HEK293 (cell line): ENCODE data around the gene HIRIP3.

ENCODE experiments used
- BCL11B ChIP-seq: fragments of 450-650 bp; formaldehyde crosslinking; IDR thresholded peaks from 2 replicates; pipeline ENCODE4 v1.5.1; 2016; ENCODE audit warnings: low read depth, missing biosample characterization, missing genetic modification characterization
- GFI1B ChIP-seq: fragments of 450-650 bp; formaldehyde crosslinking; IDR thresholded peaks from 2 replicates; pipeline ENCODE4 v1.5.1; 2016; ENCODE audit warnings: missing biosample characterization, missing genetic modification characterization
- GLIS2 ChIP-seq: fragments of 450-650 bp; formaldehyde crosslinking; IDR thresholded peaks from 2 replicates; pipeline ENCODE4 v1.5.1; 2016; ENCODE audit warnings: missing biosample characterization, missing genetic modification characterization
- PRDM1 ChIP-seq: fragments of 450-650 bp; formaldehyde crosslinking; IDR thresholded peaks from 2 replicates; pipeline ENCODE4; 2016; ENCODE audit warnings: missing biosample characterization, missing genetic modification characterization
- RBAK ChIP-seq: fragments of 450-650 bp; formaldehyde crosslinking; IDR thresholded peaks from 2 replicates; pipeline ENCODE4 v1.5.1; 2016; ENCODE audit warnings: missing biosample characterization, missing genetic modification characterization
- SETDB1 ChIP-seq: IDR thresholded peaks from one replicate; pipeline ENCODE4 v1.6.1; 2017; ENCODE audit warnings: mild to moderate bottlenecking, low read length, moderate library complexity, mixed read lengths; ENCODE audit not compliant: insufficient read length
- SP3 ChIP-seq: fragments of 450-650 bp; formaldehyde crosslinking; IDR thresholded peaks from 2 replicates; pipeline ENCODE4 v1.5.1; 2016; ENCODE audit warnings: missing biosample characterization, missing genetic modification characterization
- SP7 ChIP-seq: fragments of 450-650 bp; formaldehyde crosslinking; IDR thresholded peaks from 2 replicates; pipeline ENCODE4 v1.5.1; 2016; ENCODE audit warnings: missing biosample characterization, missing genetic modification characterization
- WT1 ChIP-seq: fragments of 450-650 bp; formaldehyde crosslinking; IDR thresholded peaks from 2 replicates; pipeline ENCODE4 v1.5.1; 2016; ENCODE audit warnings: missing biosample characterization, missing genetic modification characterization
- YY1 ChIP-seq: fragments of 450-650 bp; formaldehyde crosslinking; IDR thresholded peaks from 2 replicates; pipeline ENCODE4 v1.5.1; 2018; ENCODE audit warnings: missing biosample characterization, missing genetic modification characterization
- YY2 ChIP-seq: fragments of 450-650 bp; formaldehyde crosslinking; IDR thresholded peaks from 2 replicates; pipeline ENCODE4 v1.5.1; 2016; ENCODE audit warnings: missing biosample characterization, missing genetic modification characterization
- ZBTB17 ChIP-seq: fragments of 450-650 bp; formaldehyde crosslinking; IDR thresholded peaks from 2 replicates; pipeline ENCODE4 v1.5.1; 2016; ENCODE audit warnings: missing biosample characterization, missing genetic modification characterization
- ZFP69B ChIP-seq: fragments of 450-650 bp; formaldehyde crosslinking; IDR thresholded peaks from 2 replicates; pipeline ENCODE4 v1.5.1; 2016; ENCODE audit warnings: missing biosample characterization, missing genetic modification characterization
- ZIC2 ChIP-seq: fragments of 450-650 bp; formaldehyde crosslinking; IDR thresholded peaks from 2 replicates; pipeline ENCODE4 v1.5.1; 2016; ENCODE audit warnings: missing biosample characterization, missing genetic modification characterization
- ZNF155 ChIP-seq: fragments of 450-650 bp; formaldehyde crosslinking; IDR thresholded peaks from 2 replicates; pipeline ENCODE4 v1.5.1; 2016; ENCODE audit warnings: missing biosample characterization, missing genetic modification characterization
- ZNF184 ChIP-seq: fragments of 450-650 bp; IDR thresholded peaks from 2 replicates; pipeline ENCODE4 v1.5.1; 2018; ENCODE audit warnings: missing biosample characterization, mild to moderate bottlenecking, missing genetic modification characterization
- ZNF221 ChIP-seq: fragments of 450-650 bp; formaldehyde crosslinking; IDR thresholded peaks from 2 replicates; pipeline ENCODE4 v1.5.1; 2017; ENCODE audit warnings: missing biosample characterization, missing genetic modification characterization, borderline replicate concordance
- ZNF26 ChIP-seq: fragments of 450-650 bp; formaldehyde crosslinking; IDR thresholded peaks from 2 replicates; pipeline ENCODE4 v1.5.1; 2016; ENCODE audit warnings: missing biosample characterization, missing genetic modification characterization
- ZNF292 ChIP-seq: fragments of 450-650 bp; formaldehyde crosslinking; IDR thresholded peaks from 2 replicates; pipeline ENCODE4 v1.5.1; 2016; ENCODE audit warnings: low read depth, missing biosample characterization, missing genetic modification characterization, borderline replicate concordance
- ZNF324 ChIP-seq: fragments of 450-650 bp; formaldehyde crosslinking; IDR thresholded peaks from 2 replicates; pipeline ENCODE4 v1.5.1; 2016; ENCODE audit warnings: missing biosample characterization, missing genetic modification characterization
- ZNF335 ChIP-seq: fragments of 450-650 bp; formaldehyde crosslinking; conservative IDR thresholded peaks from 2 replicates; pipeline ENCODE4 v1.5.1; 2016; ENCODE audit warnings: missing biosample characterization, missing genetic modification characterization
- ZNF341 ChIP-seq: fragments of 450-650 bp; formaldehyde crosslinking; IDR thresholded peaks from 2 replicates; pipeline ENCODE4; 2016; ENCODE audit warnings: low read depth, missing biosample characterization, missing genetic modification characterization
- ZNF350 ChIP-seq: fragments of 450-650 bp; formaldehyde crosslinking; IDR thresholded peaks from 2 replicates; pipeline ENCODE4 v1.5.0; 2017; ENCODE audit warnings: missing biosample characterization, mild to moderate bottlenecking, missing genetic modification characterization
- ZNF426 ChIP-seq: fragments of 450-650 bp; formaldehyde crosslinking; IDR thresholded peaks from 2 replicates; pipeline ENCODE4 v1.5.1; 2017; ENCODE audit warnings: missing biosample characterization, missing genetic modification characterization, mild to moderate bottlenecking, inconsistent platforms, moderate library complexity
- ZNF48 ChIP-seq: fragments of 450-650 bp; formaldehyde crosslinking; IDR thresholded peaks from 2 replicates; pipeline ENCODE4 v1.5.1; 2016; ENCODE audit warnings: missing biosample characterization, missing genetic modification characterization
- ZNF501 ChIP-seq: fragments of 450-650 bp; formaldehyde crosslinking; IDR thresholded peaks from 2 replicates; pipeline ENCODE4 v1.5.1; 2016; ENCODE audit warnings: missing biosample characterization, missing genetic modification characterization
- ZNF530 ChIP-seq: fragments of 450-650 bp; formaldehyde crosslinking; IDR thresholded peaks from 2 replicates; pipeline ENCODE4 v1.5.1; 2016; ENCODE audit warnings: low read depth, missing biosample characterization, missing genetic modification characterization
- ZNF560 ChIP-seq: fragments of 450-650 bp; formaldehyde crosslinking; IDR thresholded peaks from 2 replicates; pipeline ENCODE4 v1.5.1; 2017; ENCODE audit warnings: missing biosample characterization, missing genetic modification characterization, borderline replicate concordance
- ZNF571 ChIP-seq: fragments of 450-650 bp; formaldehyde crosslinking; IDR thresholded peaks from 2 replicates; pipeline ENCODE4 v1.5.0; 2017; ENCODE audit warnings: missing biosample characterization, missing genetic modification characterization
- ZNF600 ChIP-seq: fragments of 450-650 bp; formaldehyde crosslinking; IDR thresholded peaks from 2 replicates; pipeline ENCODE4 v1.5.1; 2016; ENCODE audit warnings: missing biosample characterization, missing genetic modification characterization
- ZNF610 ChIP-seq: fragments of 450-650 bp; formaldehyde crosslinking; IDR thresholded peaks from 2 replicates; pipeline ENCODE4 v1.5.1; 2016; ENCODE audit warnings: missing biosample characterization, missing genetic modification characterization, borderline replicate concordance
- ZNF621 ChIP-seq: fragments of 450-650 bp; formaldehyde crosslinking; IDR thresholded peaks from 2 replicates; pipeline ENCODE4 v1.5.1; 2017; ENCODE audit warnings: missing biosample characterization, missing genetic modification characterization
- ZNF670 ChIP-seq: fragments of 450-650 bp; formaldehyde crosslinking; IDR thresholded peaks from 2 replicates; pipeline ENCODE4 v1.5.1; 2016; ENCODE audit warnings: missing biosample characterization, missing genetic modification characterization, low read depth
- ZNF701 ChIP-seq: fragments of 450-650 bp; formaldehyde crosslinking; IDR thresholded peaks from 2 replicates; pipeline ENCODE4 v1.5.1; 2016; ENCODE audit warnings: missing biosample characterization, missing genetic modification characterization
- ZNF776 ChIP-seq: fragments of 450-650 bp; formaldehyde crosslinking; IDR thresholded peaks from 2 replicates; pipeline ENCODE4 v1.5.0; 2017; ENCODE audit warnings: missing biosample characterization, missing genetic modification characterization, borderline replicate concordance
- ZXDB ChIP-seq: fragments of 450-650 bp; formaldehyde crosslinking; IDR thresholded peaks from 2 replicates; pipeline ENCODE4 v1.5.1; 2016; ENCODE audit warnings: missing biosample characterization, missing genetic modification characterization
- TF ChIP-seq, protein P1 (sequence below): fragments of 450-650 bp; formaldehyde crosslinking; conservative IDR thresholded peaks from 2 replicates; pipeline ENCODE4 v1.5.1; 2016; ENCODE audit warnings: low read depth, missing biosample characterization, missing genetic modification characterization
- TF ChIP-seq, protein P2 (sequence below): fragments of 450-650 bp; formaldehyde crosslinking; IDR thresholded peaks from 2 replicates; pipeline ENCODE4 v1.5.1; 2016; ENCODE audit warnings: missing biosample characterization, missing genetic modification characterization

The HIRIP3 gene

GRCh38 chr16:29972992-29973383 is 22.4 kb downstream of the HIRIP3 start (continued):
- TF ChIP-seq GLIS2 (tag by site-specific recombination) (no peak), ZNF155 (tag by site-specific recombination) (peak; percentile 60; the same call in 1 of the 2 replicates), ZNF670 (tag by site-specific recombination) (no peak), ZIC2 (no peak), ZNF426 (tag by site-specific recombination) (no peak), WT1 (tag by site-specific recombination) (no peak), RBAK (tag by site-specific recombination) (no peak), ZNF600 (tag by site-specific recombination) (no peak), ZNF776 (tag by site-specific recombination) (no peak), ZNF324 (0 out of 2 replicates have a peak, but pooled peaks have one; percentile 71), ZFP69B (no peak), SP3 (tag by site-specific recombination) (no peak), ZNF184 (peak; percentile 24; the same call in 1 of the 2 replicates), ZNF501 (tag by site-specific recombination) (peak; percentile 69), ZNF701 (tag by site-specific recombination) (no peak), ZNF571 (tag by site-specific recombination) (no peak), ZNF292 (no peak), ZNF26 (tag by site-specific recombination) (0 out of 2 replicates have a peak, but pooled peaks have one; percentile 36), GFI1B (no peak), ZNF530 (tag by site-specific recombination) (no peak), ZXDB (tag by site-specific recombination) (no peak), ZNF610 (no peak), ZNF341 (tag by site-specific recombination) (no peak), ZNF560 (tag by site-specific recombination) (no peak; the same call in 1 of the 2 replicates), BCL11B (no peak), ZNF221 (tag by site-specific recombination) (no peak), ZNF621 (tag by site-specific recombination) (no peak), PRDM1 (tag by site-specific recombination) (no peak), YY2 (peak; percentile 61), ZNF48 (tag by site-specific recombination) (no peak), ZBTB17 (tag by site-specific recombination) (no peak), SP7 (tag by site-specific recombination) (0 out of 2 replicates have a peak, but pooled peaks have one; percentile 10), YY1 (tag by site-specific recombination) (no peak), ZNF350 (tag by site-specific recombination) (no peak), ZNF335 (tag by site-specific recombination) (no peak), SETDB1 (no peak)
- TF ChIP-seq, protein P1, sequence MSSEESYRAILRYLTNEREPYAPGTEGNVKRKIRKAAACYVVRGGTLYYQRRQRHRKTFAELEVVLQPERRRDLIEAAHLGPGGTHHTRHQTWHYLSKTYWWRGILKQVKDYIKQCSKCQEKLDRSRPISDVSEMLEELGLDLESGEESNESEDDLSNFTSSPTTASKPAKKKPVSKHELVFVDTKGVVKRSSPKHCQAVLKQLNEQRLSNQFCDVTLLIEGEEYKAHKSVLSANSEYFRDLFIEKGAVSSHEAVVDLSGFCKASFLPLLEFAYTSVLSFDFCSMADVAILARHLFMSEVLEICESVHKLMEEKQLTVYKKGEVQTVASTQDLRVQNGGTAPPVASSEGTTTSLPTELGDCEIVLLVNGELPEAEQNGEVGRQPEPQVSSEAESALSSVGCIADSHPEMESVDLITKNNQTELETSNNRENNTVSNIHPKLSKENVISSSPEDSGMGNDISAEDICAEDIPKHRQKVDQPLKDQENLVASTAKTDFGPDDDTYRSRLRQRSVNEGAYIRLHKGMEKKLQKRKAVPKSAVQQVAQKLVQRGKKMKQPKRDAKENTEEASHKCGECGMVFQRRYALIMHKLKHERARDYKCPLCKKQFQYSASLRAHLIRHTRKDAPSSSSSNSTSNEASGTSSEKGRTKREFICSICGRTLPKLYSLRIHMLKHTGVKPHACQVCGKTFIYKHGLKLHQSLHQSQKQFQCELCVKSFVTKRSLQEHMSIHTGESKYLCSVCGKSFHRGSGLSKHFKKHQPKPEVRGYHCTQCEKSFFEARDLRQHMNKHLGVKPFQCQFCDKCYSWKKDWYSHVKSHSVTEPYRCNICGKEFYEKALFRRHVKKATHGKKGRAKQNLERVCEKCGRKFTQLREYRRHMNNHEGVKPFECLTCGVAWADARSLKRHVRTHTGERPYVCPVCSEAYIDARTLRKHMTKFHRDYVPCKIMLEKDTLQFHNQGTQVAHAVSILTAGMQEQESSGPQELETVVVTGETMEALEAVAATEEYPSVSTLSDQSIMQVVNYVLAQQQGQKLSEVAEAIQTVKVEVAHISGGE (tag by site-specific recombination), result no peak
- TF ChIP-seq, protein P2, sequence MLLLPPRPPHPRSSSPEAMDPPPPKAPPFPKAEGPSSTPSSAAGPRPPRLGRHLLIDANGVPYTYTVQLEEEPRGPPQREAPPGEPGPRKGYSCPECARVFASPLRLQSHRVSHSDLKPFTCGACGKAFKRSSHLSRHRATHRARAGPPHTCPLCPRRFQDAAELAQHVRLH (tag by site-specific recombination), result peak; percentile 81; the same call in 1 of the 2 replicates
